ENCODE results near the gene CFAP210. TPM values are rescaled to one million over a fixed set of nuclear protein-coding genes. Genes with fewer than 3 reads are reported as not detected.

Gene CFAP210
- total RNA-seq, 1 experiment from 2014 or later = not detected

- CTCF ChIA-PET = no interaction called here
- TF ChIP-seq ELF1 (IDR thresholded peaks at IDR 0.05; ENCODE audit: borderline replicate concordance, low read depth) = no peak
- no peak for TF ChIP-seq YY1 (IDR thresholded peaks at IDR 0.05; ENCODE audit: extremely low read depth, insufficient replicate concordance, low read depth, low read length)
- no peak for TF ChIP-seq POLR2AphosphoS5 (IDR thresholded peaks at IDR 0.05; ENCODE audit: low read depth, low read length)
- no peak for TF ChIP-seq ZBTB33 (IDR thresholded peaks at IDR 0.05; ENCODE audit: extremely low read depth, insufficient replicate concordance, low read length)
- no peak for TF ChIP-seq CBX3 (IDR thresholded peaks at IDR 0.05; ENCODE audit: low read depth)
- no peak for TF ChIP-seq CEBPB (IDR thresholded peaks at IDR 0.05; ENCODE audit: low read depth)
- TF ChIP-seq EZH2 (IDR thresholded peaks at IDR 0.05) = no peak
- TF ChIP-seq SRF (IDR thresholded peaks at IDR 0.05; ENCODE audit: low read depth) = no peak
- TF ChIP-seq REST (IDR thresholded peaks at IDR 0.05; ENCODE audit: low read depth) = no peak
- TF ChIP-seq CTCF (IDR thresholded peaks at IDR 0.05 in 2 of 3, conservative IDR thresholded peaks at IDR 0.05 in 1 of 3; ENCODE audit: borderline replicate concordance in 1 of 3, insufficient read depth in 1 of 3, low read depth in 2 of 3, low read length in 2 of 3) = no peak
- no peak for TF ChIP-seq EGR1 (IDR thresholded peaks at IDR 0.05; ENCODE audit: low read depth)
- TF ChIP-seq POLR2A (IDR thresholded peaks at IDR 0.05; ENCODE audit: borderline replicate concordance, extremely low read depth, insufficient read depth, insufficient read length) = no peak
- no peak for TF ChIP-seq JUND (IDR thresholded peaks at IDR 0.05)
- TF ChIP-seq ZFX (IDR thresholded peaks at IDR 0.05) = no peak
- no peak for TF ChIP-seq FOSL1 (IDR thresholded peaks at IDR 0.05; ENCODE audit: low read depth)
- TF ChIP-seq SP1 (IDR thresholded peaks at IDR 0.05; ENCODE audit: low read depth) = no peak
- TF ChIP-seq MAX (IDR thresholded peaks at IDR 0.05) = no peak
- ATAC-seq (no peak), DNase-seq (ENCODE audit: low read depth, low spot score) (no peak)
- H3K79me2 ChIP-seq (ENCODE audit: insufficient read depth, low read length) = no peaks in the 10 kb centered on the region
- RAD21 ChIA-PET (ENCODE audit: low non-redundant PET in 1 of 2, low total read pairs in 2 of 2, uncharacterized antibody in 2 of 2, unreplicated experiment in 2 of 2) = no interaction called here
- H2AFZ ChIP-seq (ENCODE audit: low read depth, low read length, poor library complexity, severe bottlenecking) = no peak overlapping the region
- no peaks in the 10 kb centered on the region for H3K4me1 ChIP-seq (ENCODE audit: control insufficient read depth in 1 of 2, insufficient read depth in 2 of 2, low read length in 2 of 2)
- POLR2A ChIA-PET = no interaction called here
- H3K4me2 ChIP-seq (ENCODE audit: low read length) = no peak overlapping the region
- no peaks in the 10 kb centered on the region for H3K27me3 ChIP-seq (ENCODE audit: insufficient read depth, low read length)
- H3K9me2 ChIP-seq (ENCODE audit: insufficient read depth) = no peaks in the 10 kb centered on the region
- intact Hi-C loops (cut with micrococcal nuclease) = no loop called here
- no peak overlapping the region for H3K9ac ChIP-seq (ENCODE audit: low read length)
- no peak overlapping the region for H3K27ac ChIP-seq (ENCODE audit: low read depth, low read length)
- H3K4me3 ChIP-seq (replicated peaks in 1 of 2; ENCODE audit: low read depth in 1 of 2, low read length in 2 of 2) = no peak overlapping the region
- H3K9me3 ChIP-seq (ENCODE audit: control insufficient read depth in 1 of 2, insufficient read depth in 1 of 2, low read depth in 1 of 2, low read length in 2 of 2) = no peaks in the 10 kb centered on the region
- BruUV-seq (replicated peaks) = no TSS peak
- H3K36me3 ChIP-seq (ENCODE audit: control insufficient read depth in 1 of 2, insufficient read depth in 2 of 2, low read length in 2 of 2) = no peaks in the 10 kb centered on the region
- H4K20me1 ChIP-seq (ENCODE audit: insufficient read depth) = no peaks in the 10 kb centered on the region
These were observed 35.3 kb downstream of the CFAP210 start for GRCh38 chr2:169658877-169659276.

Data from HCT116 (cell line).